Activated CD4-positive, alpha-beta T cell treated with anti-CD3 and anti-CD28 coated beads, Interleukin-2, amount 50 U/mL, for 24 hours (primary cell): ENCODE results near the gene KIR3DL3.
"Not testable (repeated sequence)": the region's sequence is repeated elsewhere in the genome, so short reads cannot be mapped to it uniquely, and the experiment has no call there.

ENCODE experiments used
- DNase-seq, 2 donors: peaks; one replicate each; pipeline ENCODE4 v3.0.0-alpha.2; 2020; ENCODE audit warnings: low read depth in 1 of 2, low spot score in 1 of 2

Gene KIR3DL3

GRCh38 chr19:54729416-54730188 lies 5.4 kb downstream of the KIR3DL3 start:
- DNase-seq: no peak

- DNase-seq: no peak
Measured at GRCh38 chr19:54731191-54731590, 6.9 kb downstream of the KIR3DL3 start.

- DNase-seq: not testable (repeated sequence)
Measured at GRCh38 chr19:54738306-54738705, 14.1 kb downstream of the KIR3DL3 start, which contains the start of gene KIR2DL3. Gene KIR2DL3 (plus strand): TSS chr19:54738513. CDS start chr19:54738546, 33 bp downstream.

GRCh38 chr19:54738715-54739114 lies 14.5 kb downstream of the KIR3DL3 start:
- DNase-seq: no peak

- no peak for DNase-seq
Measured at GRCh38 chr19:54739587-54740497, 15.6 kb downstream of the KIR3DL3 start.

- DNase-seq: not testable (repeated sequence)
Measured at GRCh38 chr19:54741950-54742349, 17.7 kb downstream of the KIR3DL3 start.

- not testable (repeated sequence) for DNase-seq
Measured at GRCh38 chr19:54744080-54744479, 19.8 kb downstream of the KIR3DL3 start.

GRCh38 chr19:54747614-54748322 lies 23.5 kb downstream of the KIR3DL3 start:
- not testable (repeated sequence) for DNase-seq

GRCh38 chr19:54750276-54750675 lies 26.0 kb downstream of the KIR3DL3 start:
- DNase-seq: not testable (repeated sequence)

GRCh38 chr19:54756204-54757110 lies 32.2 kb downstream of the KIR3DL3 start:
- not testable (repeated sequence) for DNase-seq

GRCh38 chr19:54758577-54758976 lies 34.3 kb downstream of the KIR3DL3 start:
- not testable (repeated sequence) for DNase-seq

- not testable (repeated sequence) for DNase-seq
Measured at GRCh38 chr19:54764219-54764618, 40.0 kb downstream of the KIR3DL3 start.

GRCh38 chr19:54766464-54766863 lies 42.2 kb downstream of the KIR3DL3 start:
- DNase-seq: not testable (repeated sequence)

GRCh38 chr19:54769646-54770045 lies 45.4 kb downstream of the KIR3DL3 start, which contains the start of gene KIR2DL1:
Gene KIR2DL1 (plus strand): TSS chr19:54769793. CDS start chr19:54769851, 58 bp downstream.
- DNase-seq: not testable (repeated sequence)

GRCh38 chr19:54770511-54770910 lies 46.3 kb downstream of the KIR3DL3 start:
- DNase-seq: not testable (repeated sequence)

- DNase-seq: not testable (repeated sequence)
Measured at GRCh38 chr19:54771018-54771960, 47.0 kb downstream of the KIR3DL3 start.

GRCh38 chr19:54772666-54773065 lies 48.4 kb downstream of the KIR3DL3 start:
- not testable (repeated sequence) for DNase-seq

- not testable (repeated sequence) for DNase-seq
Measured at GRCh38 chr19:54775095-54775815, 51.0 kb downstream of the KIR3DL3 start.
